Effector memory CD8-positive, alpha-beta T cell (primary cell): ENCODE measurements around the gene PDHX.

Experiments
- ATAC-seq: fragments of 150-1000 bp; cut with Tn5 transposase; replicated peaks from 2 replicates; pipeline ENCODE4 v1.10.0; 2021; ENCODE audit warnings: mild to moderate bottlenecking, moderate library complexity
- DNase-seq, 3 experiments: peaks; one replicate each; pipeline ENCODE4 v3.0.0; 2021
- H3K27ac Mint-ChIP-seq, 2 donors: one replicate each; pipeline ENCODE4 v1.8.0; 2022; ENCODE audit warnings: mild to moderate bottlenecking in 2 of 2, mixed read lengths in 2 of 2, moderate library complexity in 2 of 2
- H3K27me3 Mint-ChIP-seq, 2 donors: one replicate each; pipeline ENCODE4 v1.8.0; 2022; ENCODE audit warnings: mixed read lengths in 2 of 2
- H3K36me3 Mint-ChIP-seq: one replicate; pipeline ENCODE4 v1.8.0; 2022; ENCODE audit warnings: mild to moderate bottlenecking, moderate library complexity, mixed read lengths; ENCODE audit not compliant: insufficient read depth
- H3K4me1 Mint-ChIP-seq, 2 donors: one replicate each; pipeline ENCODE4 v1.8.0; 2022; ENCODE audit warnings: low read depth in 2 of 2, mixed read lengths in 2 of 2
- H3K4me3 Mint-ChIP-seq, 2 donors: one replicate each; pipeline ENCODE4 v1.8.0; 2022; ENCODE audit warnings: mild to moderate bottlenecking in 2 of 2, mixed read lengths in 2 of 2, moderate library complexity in 2 of 2
- H3K9me3 Mint-ChIP-seq, 2 donors: one replicate each; pipeline ENCODE4 v1.8.0; 2022; ENCODE audit warnings: mixed read lengths in 2 of 2

The PDHX gene

GRCh38 chr11:34972366-34972765 lies 55.9 kb downstream of the PDHX start:
- H3K4me1 Mint-ChIP-seq: no peaks in the 10 kb centered on the region
- H3K27me3 Mint-ChIP-seq: no peaks in the 10 kb centered on the region
- H3K4me3 Mint-ChIP-seq: no peak overlapping the region
- DNase-seq: no peak
- H3K27ac Mint-ChIP-seq: no peak overlapping the region
- ATAC-seq: no peak
- H3K9me3 Mint-ChIP-seq: no peaks in the 10 kb centered on the region
- peaks cover 42% of the 10 kb centered on the region for H3K36me3 Mint-ChIP-seq

- H3K9me3 Mint-ChIP-seq: no peaks in the 10 kb centered on the region
- H3K27me3 Mint-ChIP-seq: no peaks in the 10 kb centered on the region
- no peak overlapping the region for H3K4me3 Mint-ChIP-seq
- H3K36me3 Mint-ChIP-seq: peaks cover 37% of the 10 kb centered on the region
- no peak for ATAC-seq
- no peaks in the 10 kb centered on the region for H3K4me1 Mint-ChIP-seq
- H3K27ac Mint-ChIP-seq: no peak overlapping the region
- DNase-seq: no peak
These were observed 56.5 kb downstream of the PDHX start for GRCh38 chr11:34972892-34973291.

GRCh38 chr11:34975482-34975881 lies 59.1 kb downstream of the PDHX start:
- H3K36me3 Mint-ChIP-seq: peaks cover 32% of the 10 kb centered on the region
- H3K4me3 Mint-ChIP-seq: no peak overlapping the region

GRCh38 chr11:34976496-34977088 lies 60.2 kb downstream of the PDHX start:
- no peaks in the 10 kb centered on the region for H3K4me1 Mint-ChIP-seq
- H3K36me3 Mint-ChIP-seq: peaks cover 24% of the 10 kb centered on the region
- H3K27ac Mint-ChIP-seq: no peak overlapping the region
- H3K27me3 Mint-ChIP-seq: no peaks in the 10 kb centered on the region
- H3K9me3 Mint-ChIP-seq: no peaks in the 10 kb centered on the region
- no peak overlapping the region for H3K4me3 Mint-ChIP-seq
- no peak for ATAC-seq
- DNase-seq: no peak

More at GRCh38 chr11:34975482-34975881, 59.1 kb downstream of the PDHX start:
- no peak for DNase-seq
- H3K9me3 Mint-ChIP-seq: no peaks in the 10 kb centered on the region
- H3K27me3 Mint-ChIP-seq: no peaks in the 10 kb centered on the region
- peak overlapping the region in 1 of 2 donors; percentile 9 for H3K27ac Mint-ChIP-seq
- H3K4me1 Mint-ChIP-seq: no peaks in the 10 kb centered on the region
- no peak for ATAC-seq

- ATAC-seq (no peak), DNase-seq (no peak)
- Mint-ChIP-seq H3K9me3 (no peaks in the 10 kb centered on the region), H3K4me3 (no peak overlapping the region), H3K27me3 (no peaks in the 10 kb centered on the region), H3K27ac (no peak overlapping the region), H3K36me3 (peaks cover 16% of the 10 kb centered on the region), H3K4me1 (no peaks in the 10 kb centered on the region)
These were observed 60.9 kb downstream of the PDHX start for GRCh38 chr11:34977089-34977912.

GRCh38 chr11:34978236-34979191 lies 62.1 kb downstream of the PDHX start:
- Mint-ChIP-seq H3K4me3 (no peak overlapping the region), H3K9me3 (no peaks in the 10 kb centered on the region), H3K4me1 (no peaks in the 10 kb centered on the region), H3K27me3 (no peaks in the 10 kb centered on the region), H3K27ac (no peak overlapping the region), H3K36me3 (peaks cover 10% of the 10 kb centered on the region)
- DNase-seq: no peak
- no peak for ATAC-seq

GRCh38 chr11:34984514-34984913 lies 68.1 kb downstream of the PDHX start:
- peaks cover 16% of the 10 kb centered on the region for H3K36me3 Mint-ChIP-seq
- no peaks in the 10 kb centered on the region for H3K27me3 Mint-ChIP-seq
- H3K4me3 Mint-ChIP-seq: no peak overlapping the region
- peaks cover 0 to 6% of the 10 kb centered on the region in 2 donors for H3K4me1 Mint-ChIP-seq
- H3K9me3 Mint-ChIP-seq: no peaks in the 10 kb centered on the region
- no peak overlapping the region for H3K27ac Mint-ChIP-seq
- ATAC-seq (no peak), DNase-seq (no peak)

GRCh38 chr11:34986883-34987520 lies 70.6 kb downstream of the PDHX start:
- H3K9me3 Mint-ChIP-seq: no peaks in the 10 kb centered on the region
- H3K27me3 Mint-ChIP-seq: no peaks in the 10 kb centered on the region
- no peak for ATAC-seq
- DNase-seq: no peak
- H3K4me1 Mint-ChIP-seq: peaks cover 0 to 6% of the 10 kb centered on the region in 2 donors
- no peak overlapping the region for H3K27ac Mint-ChIP-seq
- peaks cover 20% of the 10 kb centered on the region for H3K36me3 Mint-ChIP-seq
- H3K4me3 Mint-ChIP-seq: no peak overlapping the region

GRCh38 chr11:34987617-34988016 lies 71.2 kb downstream of the PDHX start:
- Mint-ChIP-seq H3K4me3 (no peak overlapping the region), H3K4me1 (peaks cover 0 to 6% of the 10 kb centered on the region in 2 donors), H3K27me3 (no peaks in the 10 kb centered on the region), H3K36me3 (peaks cover 20% of the 10 kb centered on the region), H3K27ac (no peak overlapping the region), H3K9me3 (no peaks in the 10 kb centered on the region)
- ATAC-seq (no peak), DNase-seq (no peak)

GRCh38 chr11:34988294-34989255 lies 72.2 kb downstream of the PDHX start:
- H3K27ac Mint-ChIP-seq: peak overlapping the region in 1 of 2 donors; percentile 67
- H3K36me3 Mint-ChIP-seq: peaks cover 20% of the 10 kb centered on the region
- DNase-seq (no peak), ATAC-seq (no peak)
- H3K4me3 Mint-ChIP-seq: no peak overlapping the region
- H3K27me3 Mint-ChIP-seq: no peaks in the 10 kb centered on the region
- H3K9me3 Mint-ChIP-seq: no peaks in the 10 kb centered on the region
- peaks cover 0 to 6% of the 10 kb centered on the region in 2 donors for H3K4me1 Mint-ChIP-seq

- no peak overlapping the region for H3K4me3 Mint-ChIP-seq
- DNase-seq (no peak), ATAC-seq (no peak)
- peaks cover 5% of the 10 kb centered on the region for H3K36me3 Mint-ChIP-seq
- H3K4me1 Mint-ChIP-seq: peaks cover 0 to 6% of the 10 kb centered on the region in 2 donors
- no peaks in the 10 kb centered on the region for H3K27me3 Mint-ChIP-seq
- no peaks in the 10 kb centered on the region for H3K9me3 Mint-ChIP-seq
- no peak overlapping the region for H3K27ac Mint-ChIP-seq
These were observed 74.5 kb downstream of the PDHX start for GRCh38 chr11:34990916-34991315.

GRCh38 chr11:34994854-34995253 lies 78.4 kb downstream of the PDHX start:
- Mint-ChIP-seq H3K27ac (no peak overlapping the region), H3K9me3 (no peaks in the 10 kb centered on the region)
- ATAC-seq: no peak

More at GRCh38 chr11:34994854-34995253, 78.4 kb downstream of the PDHX start:
- H3K4me1 Mint-ChIP-seq: peaks cover 5 to 12% of the 10 kb centered on the region in 2 donors
- H3K4me3 Mint-ChIP-seq: no peak overlapping the region
- no peaks in the 10 kb centered on the region for H3K27me3 Mint-ChIP-seq
- DNase-seq: no peak
- peaks cover 4% of the 10 kb centered on the region for H3K36me3 Mint-ChIP-seq
